Choroid plexus epithelial cell (primary cell): ENCODE measurements around the gene G6PD.
"Not testable (repeated sequence)": the region's sequence is repeated elsewhere in the genome, so short reads cannot be mapped to it uniquely, and the experiment has no call there.

Experiments used
- DNase-seq: peaks from one replicate; pipeline ENCODE4 v3.0.0-alpha.2; 2010; ENCODE audit warnings: low read depth
- H3K4me3 ChIP-seq: 2 replicates; pipeline ENCODE4 v1.5.1; 2011; ENCODE audit warnings: low read depth, mild to moderate bottlenecking, control low read depth, low read length, moderate library complexity
- TF ChIP-seq, protein P1 (sequence below): conservative IDR thresholded peaks from 2 replicates; pipeline ENCODE4 v1.5.1; 2011; ENCODE audit warnings: low read depth, mild to moderate bottlenecking, control low read depth, inconsistent platforms, low read length, moderate library complexity

The G6PD gene

DNA sequence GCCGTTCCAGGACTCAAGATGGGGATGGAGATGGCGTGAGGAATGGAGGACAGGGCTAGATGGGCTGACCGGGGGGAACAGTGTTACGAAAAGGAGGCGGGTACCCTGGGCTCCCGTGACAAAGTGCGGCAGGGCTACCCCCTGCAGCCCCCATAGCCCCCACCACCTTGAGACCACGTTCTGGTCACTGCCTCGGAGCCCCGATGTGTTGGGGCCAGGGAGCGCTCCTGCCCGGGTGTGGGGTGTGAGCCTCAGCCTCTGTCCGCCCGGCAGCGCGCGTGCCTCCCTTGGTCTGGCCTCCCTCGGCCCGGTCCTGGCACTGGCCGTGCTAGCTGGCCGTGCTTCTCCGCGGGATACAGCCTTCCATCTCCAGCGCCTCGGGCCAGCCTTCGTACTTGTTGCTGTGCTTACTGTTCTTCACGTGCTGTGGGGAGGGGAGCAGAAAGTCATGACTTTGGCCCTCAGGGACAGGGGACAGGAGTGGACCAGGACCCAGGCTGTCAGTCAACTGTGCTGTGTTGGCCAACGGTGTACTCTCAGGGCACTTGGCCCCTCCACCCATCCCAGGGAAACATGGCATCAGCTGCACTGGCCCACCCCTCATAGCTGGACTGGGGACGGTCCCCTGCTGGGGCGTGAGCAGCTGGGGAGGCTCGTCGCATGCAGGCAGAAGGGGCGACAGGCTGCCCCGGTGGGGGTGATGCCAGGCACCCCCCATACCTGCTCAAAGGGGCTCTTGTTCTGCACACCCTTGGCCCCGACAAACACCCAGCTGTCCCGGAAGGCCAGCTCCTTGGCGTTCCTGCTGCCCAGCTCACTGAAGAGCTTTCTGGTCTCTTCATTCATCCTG is 39.9 kb downstream of the G6PD start:
- no peak for DNase-seq
- H3K4me3 ChIP-seq: no peak overlapping the region
- TF ChIP-seq, protein P1, sequence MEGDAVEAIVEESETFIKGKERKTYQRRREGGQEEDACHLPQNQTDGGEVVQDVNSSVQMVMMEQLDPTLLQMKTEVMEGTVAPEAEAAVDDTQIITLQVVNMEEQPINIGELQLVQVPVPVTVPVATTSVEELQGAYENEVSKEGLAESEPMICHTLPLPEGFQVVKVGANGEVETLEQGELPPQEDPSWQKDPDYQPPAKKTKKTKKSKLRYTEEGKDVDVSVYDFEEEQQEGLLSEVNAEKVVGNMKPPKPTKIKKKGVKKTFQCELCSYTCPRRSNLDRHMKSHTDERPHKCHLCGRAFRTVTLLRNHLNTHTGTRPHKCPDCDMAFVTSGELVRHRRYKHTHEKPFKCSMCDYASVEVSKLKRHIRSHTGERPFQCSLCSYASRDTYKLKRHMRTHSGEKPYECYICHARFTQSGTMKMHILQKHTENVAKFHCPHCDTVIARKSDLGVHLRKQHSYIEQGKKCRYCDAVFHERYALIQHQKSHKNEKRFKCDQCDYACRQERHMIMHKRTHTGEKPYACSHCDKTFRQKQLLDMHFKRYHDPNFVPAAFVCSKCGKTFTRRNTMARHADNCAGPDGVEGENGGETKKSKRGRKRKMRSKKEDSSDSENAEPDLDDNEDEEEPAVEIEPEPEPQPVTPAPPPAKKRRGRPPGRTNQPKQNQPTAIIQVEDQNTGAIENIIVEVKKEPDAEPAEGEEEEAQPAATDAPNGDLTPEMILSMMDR: no peak

DNA sequence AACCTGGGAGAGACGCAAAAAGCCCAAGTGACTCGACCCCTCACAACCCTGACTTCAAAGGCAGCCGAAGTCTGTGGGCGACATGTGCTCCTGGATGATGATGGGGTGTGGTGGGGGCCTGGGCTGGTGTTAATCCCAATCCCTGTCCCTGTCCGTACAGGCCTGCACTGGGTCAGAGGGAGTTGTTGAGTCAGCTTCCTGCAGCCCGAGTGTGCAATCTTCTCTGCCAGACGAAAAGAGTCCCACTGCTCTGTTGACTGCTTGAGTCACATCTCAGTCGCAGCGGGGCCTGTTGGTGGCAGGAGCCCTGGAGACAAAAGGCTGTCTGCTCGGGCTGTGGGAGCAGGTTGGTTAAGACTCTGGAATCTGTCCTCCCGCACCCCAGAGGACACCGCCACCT is 40.9 kb downstream of the G6PD start:
- TF ChIP-seq, protein P1: no peak
- H3K4me3 ChIP-seq: no peak overlapping the region
- peak; percentile 65 for DNase-seq

DNA sequence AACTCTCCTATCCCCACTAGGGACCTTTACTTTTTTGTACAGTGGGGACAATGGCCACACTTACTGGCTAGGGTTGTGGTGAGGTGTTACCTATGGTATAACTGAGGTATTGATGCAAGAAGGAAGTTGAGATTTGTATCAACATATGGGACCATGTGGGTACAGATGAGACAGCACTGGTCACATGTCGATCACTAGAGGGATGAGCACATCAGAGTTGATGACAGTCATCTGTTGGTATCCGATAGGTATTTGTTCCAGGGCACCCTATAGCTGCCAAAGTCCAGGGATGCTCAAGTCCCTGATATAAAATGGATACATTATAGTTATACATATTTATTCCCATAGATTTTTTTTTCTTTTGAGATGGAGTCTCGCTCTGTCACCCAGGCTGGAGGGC is 43.7 kb downstream of the G6PD start:
- H3K4me3 ChIP-seq: no peak overlapping the region
- no peak for DNase-seq
- TF ChIP-seq, protein P1: no peak

DNA sequence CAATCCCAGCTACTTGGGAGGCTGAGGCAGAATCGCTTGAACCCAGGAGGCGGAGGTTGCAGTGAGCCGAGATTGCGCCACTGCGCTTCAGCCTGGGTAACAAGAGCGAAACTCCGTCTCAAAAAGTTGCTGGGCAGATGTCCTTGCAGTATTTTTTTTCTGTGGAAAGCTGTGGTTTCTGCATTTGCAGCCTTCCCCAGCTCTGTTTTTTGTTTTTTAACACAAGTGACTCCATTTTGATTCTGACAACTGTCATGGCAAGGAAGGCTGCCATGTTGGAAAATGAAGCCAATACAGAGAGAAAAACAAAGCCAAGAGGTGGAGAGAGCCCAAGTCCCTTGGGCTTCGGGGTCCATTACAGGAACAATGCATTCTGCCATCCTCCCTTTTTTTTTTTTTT is 44.5 kb downstream of the G6PD start:
- TF ChIP-seq, protein P1: no peak
- H3K4me3 ChIP-seq: no peak overlapping the region
- no peak for DNase-seq

DNA sequence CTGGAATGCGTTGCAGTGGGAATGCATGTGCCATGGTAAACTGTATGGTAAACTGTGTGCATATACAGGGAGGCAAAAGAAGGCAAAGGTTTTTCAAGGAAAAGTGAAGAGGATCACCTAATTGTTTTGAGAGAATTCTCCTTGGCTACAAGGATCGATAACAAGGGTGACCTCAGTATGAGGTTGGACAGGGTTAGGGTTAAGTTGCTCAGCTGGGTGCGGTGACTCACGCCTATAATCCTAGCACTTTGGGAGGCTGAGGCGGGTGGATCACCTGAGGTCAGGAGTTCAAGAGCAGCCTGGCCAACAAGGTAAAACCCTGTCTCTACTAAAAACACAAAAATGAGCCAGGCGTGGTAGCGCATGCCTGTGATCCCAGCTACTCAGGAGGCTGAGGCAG is 45.2 kb downstream of the G6PD start:
- not testable (repeated sequence) for DNase-seq, H3K4me3 ChIP-seq

DNA sequence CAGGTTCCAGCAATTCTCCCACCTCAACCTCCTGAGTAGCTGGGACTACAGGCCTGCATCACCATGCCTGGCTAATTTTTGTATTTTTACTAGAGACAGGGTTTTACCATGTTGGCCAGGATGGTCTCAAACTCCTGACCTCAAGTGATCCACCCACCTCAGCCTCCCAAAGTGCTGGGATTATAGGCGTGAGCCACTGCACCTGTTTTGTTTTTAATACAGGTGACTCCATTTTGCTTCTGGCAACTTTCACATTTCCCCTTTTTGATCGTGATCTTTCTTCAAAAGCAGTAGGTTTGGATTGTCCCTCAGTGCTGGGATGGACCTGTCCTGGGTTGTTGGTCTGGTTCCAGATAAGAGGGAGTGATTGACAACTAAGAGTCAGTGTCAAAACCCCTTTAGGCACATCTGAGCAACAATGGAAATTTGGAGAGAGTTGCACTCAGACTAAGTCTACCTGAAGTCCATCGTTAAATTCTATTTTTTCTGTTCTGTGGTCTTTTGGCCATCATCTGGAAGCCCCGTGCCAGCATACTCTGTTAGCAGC is 50.0 kb downstream of the G6PD start:
- not testable (repeated sequence) for H3K4me3 ChIP-seq, DNase-seq

DNA sequence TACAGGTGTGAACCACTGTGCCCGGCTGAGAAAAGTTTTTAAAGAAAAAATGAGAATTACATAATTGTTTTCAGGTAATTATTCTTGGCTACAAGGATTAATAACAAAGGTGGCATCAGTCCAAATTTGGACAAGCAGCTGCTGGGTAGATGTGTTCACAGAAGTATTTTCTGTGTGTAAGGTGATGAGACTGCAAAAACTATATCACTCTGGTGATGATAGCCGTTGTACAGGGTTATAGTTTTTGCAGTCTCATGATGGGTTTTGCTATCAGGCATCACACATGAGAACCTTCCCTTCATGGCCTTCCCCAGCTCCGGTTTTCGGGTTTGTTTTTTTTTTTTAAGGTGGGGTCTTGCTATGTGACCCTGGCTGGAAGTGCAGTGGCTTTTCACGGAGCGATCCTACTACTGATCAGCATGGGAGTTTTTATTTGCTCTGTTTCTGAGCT is 51.1 kb downstream of the G6PD start:
- TF ChIP-seq, protein P1: no peak
- no peak for DNase-seq
- no peak overlapping the region for H3K4me3 ChIP-seq

DNA sequence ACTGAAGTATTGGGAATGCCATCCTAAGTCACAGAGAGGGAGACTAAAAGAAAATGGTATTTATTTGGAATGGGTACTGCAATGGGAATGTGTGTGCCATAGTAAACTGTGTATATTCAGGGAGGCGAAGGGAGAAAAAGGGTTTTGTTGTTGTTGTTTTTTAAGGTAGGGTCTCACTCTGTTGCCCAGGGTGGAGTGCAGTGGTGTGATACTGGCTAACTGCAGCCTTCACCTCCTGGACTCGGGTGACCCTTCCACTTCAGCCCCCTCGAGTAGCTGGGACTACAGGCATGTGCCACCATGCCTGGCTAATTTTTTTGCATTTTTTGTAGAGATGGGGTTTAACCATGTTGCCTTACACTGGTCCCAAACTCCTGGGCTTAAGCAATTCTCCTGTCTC is 51.9 kb downstream of the G6PD start:
- TF ChIP-seq, protein P1: no peak
- no peak overlapping the region for H3K4me3 ChIP-seq
- no peak for DNase-seq
